ENCODE results near the gene KRTAP24-1.

DNA sequence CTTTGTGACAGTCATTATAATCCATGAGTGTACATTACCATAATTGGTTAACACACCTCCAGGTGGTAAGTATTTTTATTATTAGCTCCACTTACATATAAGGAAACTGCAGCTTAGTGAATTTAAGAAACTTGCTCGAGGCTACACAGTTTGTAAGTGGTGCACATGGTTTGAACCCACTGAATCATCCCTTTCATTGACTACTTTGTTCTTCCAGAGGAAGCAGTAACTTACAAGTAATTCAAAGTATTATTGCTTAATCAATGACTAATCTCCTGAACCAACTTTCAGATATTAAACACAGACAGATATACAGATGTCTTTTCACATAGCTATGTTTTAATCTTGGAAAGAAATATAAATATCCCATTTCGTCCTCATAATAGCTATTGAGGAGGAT is 48.1 kb downstream of the KRTAP24-1 start:
- TF ChIP-seq, protein P1, sequence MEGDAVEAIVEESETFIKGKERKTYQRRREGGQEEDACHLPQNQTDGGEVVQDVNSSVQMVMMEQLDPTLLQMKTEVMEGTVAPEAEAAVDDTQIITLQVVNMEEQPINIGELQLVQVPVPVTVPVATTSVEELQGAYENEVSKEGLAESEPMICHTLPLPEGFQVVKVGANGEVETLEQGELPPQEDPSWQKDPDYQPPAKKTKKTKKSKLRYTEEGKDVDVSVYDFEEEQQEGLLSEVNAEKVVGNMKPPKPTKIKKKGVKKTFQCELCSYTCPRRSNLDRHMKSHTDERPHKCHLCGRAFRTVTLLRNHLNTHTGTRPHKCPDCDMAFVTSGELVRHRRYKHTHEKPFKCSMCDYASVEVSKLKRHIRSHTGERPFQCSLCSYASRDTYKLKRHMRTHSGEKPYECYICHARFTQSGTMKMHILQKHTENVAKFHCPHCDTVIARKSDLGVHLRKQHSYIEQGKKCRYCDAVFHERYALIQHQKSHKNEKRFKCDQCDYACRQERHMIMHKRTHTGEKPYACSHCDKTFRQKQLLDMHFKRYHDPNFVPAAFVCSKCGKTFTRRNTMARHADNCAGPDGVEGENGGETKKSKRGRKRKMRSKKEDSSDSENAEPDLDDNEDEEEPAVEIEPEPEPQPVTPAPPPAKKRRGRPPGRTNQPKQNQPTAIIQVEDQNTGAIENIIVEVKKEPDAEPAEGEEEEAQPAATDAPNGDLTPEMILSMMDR (IDR thresholded peaks at IDR 0.05): no peak
- TF ChIP-seq POLR2AphosphoS5 (IDR thresholded peaks at IDR 0.05; ENCODE audit: insufficient read depth in 1 of 2, low read depth in 1 of 2): no peak
- no peak for TF ChIP-seq POLR2A (IDR thresholded peaks at IDR 0.05)

Data from vagina (tissue), 2 donors.